GM18498 (cell line): Measurements from ENCODE around the gene ADAMTSL5.

Experiments
- ATAC-seq: cut with Tn5 transposase; IDR thresholded peaks from one replicate; pipeline ENCODE4 v1.9.1; 2021; ENCODE audit warnings: mild to moderate bottlenecking, moderate library complexity; ENCODE audit not compliant: unreplicated experiment

Gene ADAMTSL5

GRCh38 chr19:1468274-1468820 is 44.5 kb downstream of the ADAMTSL5 start:
- ATAC-seq, result no peak

GRCh38 chr19:1467490-1468273 is 45.1 kb downstream of the ADAMTSL5 start:
- ATAC-seq, result no peak

- ATAC-seq, result no peak
Observed at GRCh38 chr19:1467215-1467489, 45.7 kb downstream of the ADAMTSL5 start.

GRCh38 chr19:1466461-1467214 is 46.2 kb downstream of the ADAMTSL5 start:
- ATAC-seq, result no peak

GRCh38 chr19:1466018-1466460 is 46.8 kb downstream of the ADAMTSL5 start:
- ATAC-seq, result no peak

GRCh38 chr19:1465191-1466016 is 47.4 kb downstream of the ADAMTSL5 start:
- no peak for ATAC-seq

- ATAC-seq, result no peak
Observed at GRCh38 chr19:1461862-1462261, 51.0 kb downstream of the ADAMTSL5 start.

GRCh38 chr19:1460033-1460995 is 52.5 kb downstream of the ADAMTSL5 start:
- no peak for ATAC-seq

- ATAC-seq, result no peak
Observed at GRCh38 chr19:1459479-1459878, 53.3 kb downstream of the ADAMTSL5 start.

GRCh38 chr19:1457892-1458291 is 54.9 kb downstream of the ADAMTSL5 start:
- ATAC-seq, result no peak

GRCh38 chr19:1457031-1457739 is 55.6 kb downstream of the ADAMTSL5 start:
- no peak for ATAC-seq

GRCh38 chr19:1456121-1456900 is 56.5 kb downstream of the ADAMTSL5 start:
- ATAC-seq, result no peak

GRCh38 chr19:1455336-1456120 is 57.3 kb downstream of the ADAMTSL5 start:
- ATAC-seq, result no peak
